Stimulated activated CD4-positive, alpha-beta T cell treated with anti-CD3 and anti-CD28 coated beads, Interleukin-2, amount 100 ng/mL, for 24 hours (primary cell): ENCODE data around the gene DPRX.

Source experiments
- DNase-seq, 2 donors: peaks; one replicate each; pipeline ENCODE4 v3.0.0-alpha.2; 2020

Gene DPRX

GRCh38 chr19:53631949-53632407 lies at the start of gene DPRX:
Gene DPRX (plus strand): TSS chr19:53631999. CDS start chr19:53632107, 108 bp downstream.
- DNase-seq, result no peak

GRCh38 chr19:53583181-53583580 lies 48.6 kb upstream of the DPRX start:
- no peak for DNase-seq

- DNase-seq, result no peak
These were observed 45.5 kb upstream of the DPRX start for GRCh38 chr19:53586277-53586691.

- DNase-seq, result no peak
These were observed 36.8 kb upstream of the DPRX start for GRCh38 chr19:53594811-53595509.

GRCh38 chr19:53595510-53595867 lies 36.3 kb upstream of the DPRX start:
- DNase-seq, result no peak

GRCh38 chr19:53596056-53596455 lies 35.7 kb upstream of the DPRX start:
- no peak for DNase-seq

GRCh38 chr19:53597023-53597422 lies 34.8 kb upstream of the DPRX start:
- no peak for DNase-seq

GRCh38 chr19:53598361-53598760 lies 33.4 kb upstream of the DPRX start:
- DNase-seq, result no peak

- no peak for DNase-seq
These were observed 31.6 kb upstream of the DPRX start for GRCh38 chr19:53600217-53600616.

- DNase-seq, result no peak
These were observed 25.8 kb upstream of the DPRX start for GRCh38 chr19:53606031-53606430.

- no peak for DNase-seq
These were observed 23.4 kb upstream of the DPRX start for GRCh38 chr19:53608381-53608780.

GRCh38 chr19:53612762-53613526 lies 18.9 kb upstream of the DPRX start:
- DNase-seq, result no peak

GRCh38 chr19:53621885-53622740 lies 9.7 kb upstream of the DPRX start:
- DNase-seq, result no peak

- DNase-seq, result no peak
These were observed 6.8 kb upstream of the DPRX start for GRCh38 chr19:53624771-53625545.

- no peak for DNase-seq
These were observed 5.3 kb upstream of the DPRX start for GRCh38 chr19:53626486-53626885.

GRCh38 chr19:53626976-53627375 lies 4.8 kb upstream of the DPRX start:
- no peak for DNase-seq

- no peak for DNase-seq
These were observed 3.0 kb downstream of the DPRX start for GRCh38 chr19:53634768-53635167.

- DNase-seq, result no peak
These were observed 7.7 kb downstream of the DPRX start for GRCh38 chr19:53639471-53639870.

- no peak for DNase-seq
These were observed 10.7 kb downstream of the DPRX start for GRCh38 chr19:53642381-53643099.

- no peak for DNase-seq
These were observed 12.4 kb downstream of the DPRX start for GRCh38 chr19:53644061-53644816.

GRCh38 chr19:53646144-53646543 lies 14.3 kb downstream of the DPRX start:
- DNase-seq, result no peak
